ENCODE data around the gene FAM163B.

DNA sequence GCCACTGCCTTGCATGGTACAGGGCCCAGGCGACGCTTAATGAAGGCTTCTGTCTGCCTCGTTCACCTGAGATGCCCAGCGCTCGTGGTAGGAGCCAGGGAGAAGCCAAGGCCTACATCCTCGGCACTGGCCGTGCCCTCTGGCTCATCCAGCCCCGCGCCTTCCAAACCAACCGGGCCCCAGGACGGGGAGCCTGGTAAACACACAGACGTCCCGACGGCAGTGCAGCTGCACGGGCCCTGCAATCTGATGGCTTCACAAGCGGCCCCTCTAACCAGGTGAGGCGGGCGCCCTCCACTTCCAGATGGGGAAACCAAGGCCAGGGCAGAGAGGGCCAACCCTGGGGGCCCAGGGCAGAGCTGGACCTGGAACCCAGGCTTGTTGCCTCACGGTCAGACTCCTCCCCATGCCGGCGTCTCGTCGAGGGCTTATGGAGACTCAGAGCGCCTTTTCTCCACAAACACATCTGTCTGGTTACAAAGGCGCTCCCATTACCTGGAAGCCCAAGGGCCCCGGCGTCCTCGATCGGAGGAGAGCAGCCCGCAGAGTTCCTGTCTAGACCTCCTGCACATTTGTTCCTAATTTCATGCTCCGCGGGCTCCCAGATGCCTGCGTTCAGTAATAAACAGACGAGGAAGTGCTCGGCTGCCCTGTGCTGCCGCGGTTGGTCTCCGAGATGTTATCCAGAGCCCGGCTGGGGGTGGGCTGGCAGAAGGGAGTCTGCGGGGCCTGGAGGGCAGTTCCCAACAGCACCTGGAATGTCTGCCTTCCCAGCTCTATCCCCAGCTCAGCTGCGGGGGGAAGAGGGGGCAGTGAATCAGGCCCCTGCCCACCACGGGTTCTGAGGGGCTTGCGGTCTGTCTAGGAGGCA is 23.5 kb downstream of the FAM163B start:
- TF ChIP-seq, protein P1, sequence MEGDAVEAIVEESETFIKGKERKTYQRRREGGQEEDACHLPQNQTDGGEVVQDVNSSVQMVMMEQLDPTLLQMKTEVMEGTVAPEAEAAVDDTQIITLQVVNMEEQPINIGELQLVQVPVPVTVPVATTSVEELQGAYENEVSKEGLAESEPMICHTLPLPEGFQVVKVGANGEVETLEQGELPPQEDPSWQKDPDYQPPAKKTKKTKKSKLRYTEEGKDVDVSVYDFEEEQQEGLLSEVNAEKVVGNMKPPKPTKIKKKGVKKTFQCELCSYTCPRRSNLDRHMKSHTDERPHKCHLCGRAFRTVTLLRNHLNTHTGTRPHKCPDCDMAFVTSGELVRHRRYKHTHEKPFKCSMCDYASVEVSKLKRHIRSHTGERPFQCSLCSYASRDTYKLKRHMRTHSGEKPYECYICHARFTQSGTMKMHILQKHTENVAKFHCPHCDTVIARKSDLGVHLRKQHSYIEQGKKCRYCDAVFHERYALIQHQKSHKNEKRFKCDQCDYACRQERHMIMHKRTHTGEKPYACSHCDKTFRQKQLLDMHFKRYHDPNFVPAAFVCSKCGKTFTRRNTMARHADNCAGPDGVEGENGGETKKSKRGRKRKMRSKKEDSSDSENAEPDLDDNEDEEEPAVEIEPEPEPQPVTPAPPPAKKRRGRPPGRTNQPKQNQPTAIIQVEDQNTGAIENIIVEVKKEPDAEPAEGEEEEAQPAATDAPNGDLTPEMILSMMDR (IDR thresholded peaks at IDR 0.05): no peak
- TF ChIP-seq YY1 (IDR thresholded peaks at IDR 0.05; ENCODE audit: low read depth): no peak
- TF ChIP-seq EZH2phosphoT487 (IDR thresholded peaks at IDR 0.05; ENCODE audit: borderline replicate concordance, low read depth): no peak

Data from SK-N-SH (cell line).